Measurements from ENCODE around the gene SLC25A47.

GRCh38 chr14:100279563-100279962, 43.6 kb upstream of the SLC25A47 start:
- TF ChIP-seq CTCF (IDR thresholded peaks at IDR 0.05) (no peak), POLR2A (IDR thresholded peaks at IDR 0.05) (no peak)
